GM06990 (cell line): ENCODE results near the gene CAMTA1.

Experiments used
- DNase-seq: peaks from one replicate; pipeline ENCODE4 v3.0.0-alpha.2; 2011; ENCODE audit not compliant: insufficient read length; ENCODE audit errors: extremely low read depth
- H3K27me3 ChIP-seq: replicated peaks from 2 replicates; pipeline ENCODE4 v1.6.0; 2011; ENCODE audit warnings: low read length; ENCODE audit not compliant: control insufficient read depth, insufficient read depth
- H3K36me3 ChIP-seq: 2 replicates; pipeline ENCODE4 v1.5.1; 2011; ENCODE audit warnings: low read length; ENCODE audit not compliant: control insufficient read depth, insufficient read depth
- H3K4me3 ChIP-seq: replicated peaks from 2 replicates; pipeline ENCODE4 v1.5.1; 2011; ENCODE audit warnings: low read depth, mild to moderate bottlenecking, control low read depth, low read length
- TF ChIP-seq, protein P1 (sequence below): IDR thresholded peaks from 2 replicates; pipeline ENCODE4 v1.5.1; 2011; ENCODE audit warnings: low read length, control low read depth, mild to moderate bottlenecking, inconsistent platforms; ENCODE audit not compliant: insufficient read depth, poor library complexity, severe bottlenecking

CAMTA1 gene

DNA sequence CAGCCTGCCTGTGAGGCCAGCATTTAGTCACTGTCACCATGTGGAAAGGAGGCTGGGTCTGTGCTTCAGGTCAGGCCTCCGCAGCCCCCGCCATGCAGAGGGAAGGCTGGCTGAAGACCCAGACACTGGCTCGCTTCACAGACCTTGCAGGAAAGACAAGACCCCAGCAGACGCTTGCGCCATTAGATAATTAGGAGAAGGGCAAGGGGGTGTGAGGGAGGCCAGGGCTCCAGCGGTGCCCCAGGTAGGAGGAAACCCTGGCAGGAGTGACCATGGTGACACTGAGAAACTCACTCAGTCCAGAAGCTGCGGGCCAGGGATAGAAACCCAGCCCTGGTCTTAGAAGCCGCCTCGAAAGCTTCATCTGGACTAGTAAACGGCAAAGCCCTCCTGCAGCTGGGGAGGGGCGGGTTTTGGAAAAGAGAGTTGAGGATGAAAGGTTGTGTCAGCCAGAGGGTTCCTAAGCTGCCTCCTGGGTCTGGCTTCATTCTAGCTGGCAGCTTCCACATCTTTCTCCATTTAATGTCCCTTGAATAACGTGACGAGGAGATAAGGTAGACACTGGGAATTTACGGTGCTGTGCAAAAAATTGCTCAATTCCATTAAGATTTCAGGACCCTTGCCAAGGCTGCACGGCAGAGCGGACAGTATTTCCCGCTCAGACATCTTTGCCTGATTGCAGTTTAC is 691.8 kb downstream of the CAMTA1 start:
- Histone ChIP-seq H3K4me3 (no peak overlapping the region), H3K36me3 (no peaks in the 10 kb centered on the region), H3K27me3 (no peaks in the 10 kb centered on the region; the same call in none of the 2 replicates)
- TF ChIP-seq, protein P1, sequence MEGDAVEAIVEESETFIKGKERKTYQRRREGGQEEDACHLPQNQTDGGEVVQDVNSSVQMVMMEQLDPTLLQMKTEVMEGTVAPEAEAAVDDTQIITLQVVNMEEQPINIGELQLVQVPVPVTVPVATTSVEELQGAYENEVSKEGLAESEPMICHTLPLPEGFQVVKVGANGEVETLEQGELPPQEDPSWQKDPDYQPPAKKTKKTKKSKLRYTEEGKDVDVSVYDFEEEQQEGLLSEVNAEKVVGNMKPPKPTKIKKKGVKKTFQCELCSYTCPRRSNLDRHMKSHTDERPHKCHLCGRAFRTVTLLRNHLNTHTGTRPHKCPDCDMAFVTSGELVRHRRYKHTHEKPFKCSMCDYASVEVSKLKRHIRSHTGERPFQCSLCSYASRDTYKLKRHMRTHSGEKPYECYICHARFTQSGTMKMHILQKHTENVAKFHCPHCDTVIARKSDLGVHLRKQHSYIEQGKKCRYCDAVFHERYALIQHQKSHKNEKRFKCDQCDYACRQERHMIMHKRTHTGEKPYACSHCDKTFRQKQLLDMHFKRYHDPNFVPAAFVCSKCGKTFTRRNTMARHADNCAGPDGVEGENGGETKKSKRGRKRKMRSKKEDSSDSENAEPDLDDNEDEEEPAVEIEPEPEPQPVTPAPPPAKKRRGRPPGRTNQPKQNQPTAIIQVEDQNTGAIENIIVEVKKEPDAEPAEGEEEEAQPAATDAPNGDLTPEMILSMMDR: no peak
- no peak for DNase-seq

DNA sequence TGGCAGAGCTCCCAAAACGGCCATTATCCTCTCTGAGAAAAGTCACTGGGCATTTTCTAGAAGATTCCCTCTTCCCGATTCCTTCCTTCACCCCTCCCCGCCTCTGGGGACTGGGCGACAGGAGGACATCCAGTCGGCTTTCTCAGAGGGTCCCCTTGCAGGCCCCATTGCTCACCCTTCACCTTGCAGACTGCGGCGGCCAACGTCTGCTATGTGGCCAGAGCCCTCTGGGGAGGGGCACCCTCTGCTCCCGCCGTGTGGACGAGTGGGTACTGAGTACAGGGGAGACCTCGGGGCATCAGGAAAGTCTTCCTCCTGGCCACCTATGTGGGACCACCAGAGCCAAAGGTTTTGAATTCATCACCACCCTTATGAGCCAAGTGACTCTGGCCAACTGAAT is 692.3 kb downstream of the CAMTA1 start:
- no peaks in the 10 kb centered on the region; the same call in none of the 2 replicates for H3K27me3 ChIP-seq
- TF ChIP-seq, protein P1: no peak
- no peak for DNase-seq
- no peak overlapping the region for H3K4me3 ChIP-seq
- H3K36me3 ChIP-seq: no peaks in the 10 kb centered on the region

DNA sequence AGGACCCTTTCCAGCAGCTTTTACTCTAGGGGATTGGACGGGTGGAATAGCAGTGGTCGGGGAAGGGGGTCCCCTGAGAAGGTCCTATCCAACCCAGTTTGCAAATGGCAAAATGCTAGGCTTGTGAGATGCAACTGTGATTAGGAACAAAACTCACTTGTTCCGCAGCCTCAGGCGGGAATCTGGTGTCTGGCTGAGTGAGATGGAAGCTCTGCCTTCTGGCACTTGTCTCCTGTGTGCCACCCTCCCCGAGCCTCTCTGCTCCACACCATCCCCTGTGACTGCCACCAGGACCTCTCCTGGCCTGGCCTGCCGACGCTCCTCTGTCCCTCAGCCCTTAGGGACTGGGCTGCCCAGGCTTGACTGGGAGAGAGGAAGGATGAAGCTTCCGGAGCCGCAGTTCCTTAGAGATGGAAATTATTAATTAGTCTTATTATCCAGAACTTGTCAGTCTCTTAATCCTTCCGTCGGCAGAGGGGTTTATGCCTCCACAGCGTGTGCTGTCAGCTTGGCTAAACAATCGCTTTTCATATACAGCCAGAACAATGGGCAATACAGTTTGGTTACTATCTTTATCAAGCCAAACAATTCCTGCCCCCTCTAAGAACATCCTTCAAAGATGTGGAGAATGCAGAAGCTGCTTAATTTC is 693.0 kb downstream of the CAMTA1 start:
- no peaks in the 10 kb centered on the region for H3K36me3 ChIP-seq
- no peak for DNase-seq
- H3K4me3 ChIP-seq: no peak overlapping the region
- TF ChIP-seq, protein P1: no peak
- no peaks in the 10 kb centered on the region; the same call in none of the 2 replicates for H3K27me3 ChIP-seq

DNA sequence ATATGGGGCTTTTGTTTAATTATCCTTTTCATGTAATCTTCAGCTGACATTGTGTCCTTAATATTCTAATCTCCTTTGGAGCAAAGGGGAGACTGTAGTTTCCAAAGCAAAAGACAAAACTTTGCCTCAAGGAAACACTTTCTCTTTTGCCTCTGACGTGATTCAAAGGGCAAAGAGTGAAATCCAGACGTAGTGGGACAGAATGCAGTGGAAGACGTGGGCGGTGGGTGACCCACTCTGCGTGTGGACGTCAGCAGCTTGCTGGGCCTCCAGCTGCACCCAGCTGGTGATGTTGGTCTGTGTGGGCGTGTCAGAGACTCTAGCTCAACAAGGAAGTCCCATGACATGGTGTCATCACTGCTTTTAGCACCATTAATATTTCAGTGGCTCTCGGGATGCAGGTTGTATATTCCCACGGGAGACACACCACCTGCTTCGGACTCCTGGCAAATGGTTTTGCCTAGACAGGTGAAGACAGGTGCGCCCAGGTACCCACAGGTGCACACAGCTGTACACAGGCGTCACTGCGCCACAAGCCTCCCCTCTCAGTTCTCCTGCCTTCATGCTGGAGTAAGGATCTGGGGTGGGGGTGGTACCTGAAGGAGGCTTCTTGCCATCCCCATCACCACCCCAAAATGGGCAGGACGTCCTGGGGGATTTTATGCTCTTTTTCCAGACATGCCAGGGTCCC is 693.7 kb downstream of the CAMTA1 start:
- peak; percentile 43 for DNase-seq
- TF ChIP-seq, protein P1: no peak
- Histone ChIP-seq H3K27me3 (no peaks in the 10 kb centered on the region; the same call in none of the 2 replicates), H3K4me3 (no peak overlapping the region), H3K36me3 (no peaks in the 10 kb centered on the region)

DNA sequence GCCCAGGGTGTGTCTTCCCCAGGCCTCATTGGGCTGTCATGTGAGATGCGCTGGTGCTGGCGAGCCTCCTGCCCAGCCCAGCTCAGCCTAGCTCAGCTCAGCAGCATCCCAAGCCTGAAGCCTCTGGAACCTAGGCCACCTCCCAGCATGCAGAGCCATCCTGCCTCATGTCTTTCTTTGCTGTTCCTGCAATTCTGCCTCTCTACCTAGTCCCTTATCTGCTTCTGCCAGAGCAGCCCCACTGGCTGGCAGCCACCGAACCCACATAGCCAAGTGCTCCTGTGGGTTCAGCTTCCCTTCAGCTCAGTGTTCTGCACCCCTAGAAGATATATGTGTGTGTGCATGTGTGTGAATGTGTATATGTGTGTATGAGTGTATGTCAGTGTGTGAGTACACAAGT is 694.3 kb downstream of the CAMTA1 start:
- DNase-seq: no peak

More for the DNA sequence above, 694.3 kb downstream of the CAMTA1 start:
- TF ChIP-seq, protein P1: no peak
- Histone ChIP-seq H3K4me3 (no peak overlapping the region), H3K36me3 (no peaks in the 10 kb centered on the region), H3K27me3 (no peaks in the 10 kb centered on the region; the same call in none of the 2 replicates)
